Astrocyte (in vitro differentiated cells and primary cell): ENCODE measurements around the gene SMAD7. TPM values are rescaled to one million over a fixed set of nuclear protein-coding genes. Genes with fewer than 3 reads are reported as not detected.

Source experiments
- DNase-seq: peaks from one replicate; pipeline ENCODE4 v3.0.0-alpha.2; 2010; ENCODE audit warnings: low read depth
- FAIRE-seq: peaks from 2 replicates; lab custom pipeline; 2011; peaks lifted over from hg19 to GRCh38; lab: Jason Lieb, UNC
- H2AFZ ChIP-seq: 2 replicates; pipeline ENCODE4 v1.6.0; 2012; ENCODE audit warnings: low read depth, low read length, inconsistent platforms
- H3K27ac ChIP-seq: 2 replicates; pipeline ENCODE4 v1.5.1; 2011; ENCODE audit warnings: low read depth, low read length, inconsistent platforms
- H3K27me3 ChIP-seq: 2 replicates; pipeline ENCODE4 v1.6.0; 2011; ENCODE audit warnings: low read length, inconsistent platforms; ENCODE audit not compliant: insufficient read depth
- H3K36me3 ChIP-seq: 2 replicates; pipeline ENCODE4 v1.5.1; 2011; ENCODE audit warnings: low read length, inconsistent platforms; ENCODE audit not compliant: insufficient read depth
- H3K4me1 ChIP-seq: 2 replicates; pipeline ENCODE4 v1.5.1; 2011; ENCODE audit warnings: low read length, inconsistent platforms; ENCODE audit not compliant: insufficient read depth
- H3K4me2 ChIP-seq: 2 replicates; pipeline ENCODE4 v1.6.0; 2012; ENCODE audit warnings: low read length, inconsistent platforms
- H3K4me3 ChIP-seq: 2 replicates; pipeline ENCODE4 v1.5.1; 2011; ENCODE audit warnings: low read depth, mild to moderate bottlenecking, low read length, inconsistent platforms; ENCODE audit not compliant: insufficient read depth
- H3K79me2 ChIP-seq: 2 replicates; pipeline ENCODE4 v1.6.0; 2012; ENCODE audit warnings: mild to moderate bottlenecking, low read length, inconsistent platforms; ENCODE audit not compliant: insufficient read depth
- H3K9ac ChIP-seq: 2 replicates; pipeline ENCODE4 v1.6.0; 2012; ENCODE audit warnings: mild to moderate bottlenecking, low read length, inconsistent platforms
- H3K9me3 ChIP-seq: 2 replicates; pipeline ENCODE4 v1.5.1; 2012; ENCODE audit warnings: low read depth, mild to moderate bottlenecking, low read length, inconsistent platforms; ENCODE audit not compliant: insufficient read depth
- H4K20me1 ChIP-seq: 2 replicates; pipeline ENCODE4 v1.6.0; 2012; ENCODE audit warnings: low read length, inconsistent platforms; ENCODE audit not compliant: insufficient read depth
- H3K27ac Mint-ChIP-seq: one replicate; pipeline ENCODE4 v1.8.0; 2021; ENCODE audit warnings: mild to moderate bottlenecking, mixed read lengths; ENCODE audit not compliant: unreplicated experiment
- H3K27me3 Mint-ChIP-seq: one replicate; pipeline ENCODE4 v1.8.0; 2021; ENCODE audit warnings: low read depth, mixed read lengths; ENCODE audit not compliant: unreplicated experiment
- H3K36me3 Mint-ChIP-seq: one replicate; pipeline ENCODE4 v1.8.0; 2021; ENCODE audit warnings: low read depth, mixed read lengths; ENCODE audit not compliant: unreplicated experiment
- H3K4me1 Mint-ChIP-seq: one replicate; pipeline ENCODE4 v1.8.0; 2021; ENCODE audit warnings: low read depth, mixed read lengths; ENCODE audit not compliant: unreplicated experiment
- H3K4me3 Mint-ChIP-seq: one replicate; pipeline ENCODE4 v1.8.0; 2021; ENCODE audit warnings: mild to moderate bottlenecking, moderate library complexity, mixed read lengths; ENCODE audit not compliant: unreplicated experiment
- H3K9me3 Mint-ChIP-seq: one replicate; pipeline ENCODE4 v1.8.0; 2021; ENCODE audit warnings: mild to moderate bottlenecking, mixed read lengths; ENCODE audit not compliant: unreplicated experiment
- EZH2 ChIP-seq: IDR thresholded peaks from 2 replicates; pipeline ENCODE4 v1.6.1; 2012; ENCODE audit warnings: mild to moderate bottlenecking, low read length, inconsistent platforms; ENCODE audit not compliant: insufficient read depth
- total RNA-seq: library from RNA; stranded (reverse); gene quantifications from 2 replicates; pipeline ENCODE4 v1.2.1, GENCODE V29; 2021
- TF ChIP-seq, protein P1 (sequence below): IDR thresholded peaks from 2 replicates; pipeline ENCODE4 v1.5.1; 2011; ENCODE audit warnings: low read depth, mild to moderate bottlenecking, inconsistent platforms, low read length, moderate library complexity; ENCODE audit not compliant: insufficient read depth

Gene SMAD7
- total RNA-seq, 1 donor from 2014 or later: 62.9 TPM

DNA sequence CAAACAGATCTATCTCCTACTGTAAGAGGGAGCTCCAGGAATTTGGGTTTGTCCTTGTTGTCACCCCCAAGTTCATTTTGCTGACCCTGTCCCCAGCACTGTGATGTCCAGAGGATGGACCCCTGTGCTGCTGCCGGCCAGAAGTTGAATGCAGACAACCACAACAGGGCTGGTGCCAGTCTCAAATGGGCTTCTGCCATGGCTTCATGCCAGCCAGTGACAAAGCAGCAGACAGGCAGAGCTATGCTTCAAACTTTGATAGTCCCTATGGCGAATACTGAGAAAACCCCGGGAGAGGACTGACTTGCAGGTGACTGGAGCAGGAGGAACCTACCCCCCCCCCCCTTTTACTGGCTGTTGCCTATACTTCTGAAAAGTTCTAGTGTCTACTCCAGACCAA, 3.2 kb downstream of the SMAD7 start:
- Histone ChIP-seq H3K9me3 (no peaks in the 10 kb centered on the region), H2AFZ (no peak overlapping the region), H3K4me1 (peaks cover 55% of the 10 kb centered on the region), H3K27me3 (no peaks in the 10 kb centered on the region), H3K4me2 (peak overlapping the region; percentile 100), H3K9ac (peak overlapping the region; percentile 97), H4K20me1 (peaks cover 85% of the 10 kb centered on the region), H3K79me2 (peaks cover 92% of the 10 kb centered on the region), H3K36me3 (peaks cover 40% of the 10 kb centered on the region), H3K4me3 (peak overlapping the region; percentile 99), H3K27ac (peak overlapping the region; percentile 89)
- TF ChIP-seq, protein P1, sequence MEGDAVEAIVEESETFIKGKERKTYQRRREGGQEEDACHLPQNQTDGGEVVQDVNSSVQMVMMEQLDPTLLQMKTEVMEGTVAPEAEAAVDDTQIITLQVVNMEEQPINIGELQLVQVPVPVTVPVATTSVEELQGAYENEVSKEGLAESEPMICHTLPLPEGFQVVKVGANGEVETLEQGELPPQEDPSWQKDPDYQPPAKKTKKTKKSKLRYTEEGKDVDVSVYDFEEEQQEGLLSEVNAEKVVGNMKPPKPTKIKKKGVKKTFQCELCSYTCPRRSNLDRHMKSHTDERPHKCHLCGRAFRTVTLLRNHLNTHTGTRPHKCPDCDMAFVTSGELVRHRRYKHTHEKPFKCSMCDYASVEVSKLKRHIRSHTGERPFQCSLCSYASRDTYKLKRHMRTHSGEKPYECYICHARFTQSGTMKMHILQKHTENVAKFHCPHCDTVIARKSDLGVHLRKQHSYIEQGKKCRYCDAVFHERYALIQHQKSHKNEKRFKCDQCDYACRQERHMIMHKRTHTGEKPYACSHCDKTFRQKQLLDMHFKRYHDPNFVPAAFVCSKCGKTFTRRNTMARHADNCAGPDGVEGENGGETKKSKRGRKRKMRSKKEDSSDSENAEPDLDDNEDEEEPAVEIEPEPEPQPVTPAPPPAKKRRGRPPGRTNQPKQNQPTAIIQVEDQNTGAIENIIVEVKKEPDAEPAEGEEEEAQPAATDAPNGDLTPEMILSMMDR: no peak
- TF ChIP-seq EZH2: no peak
- H3K36me3 Mint-ChIP-seq: peaks cover 49% of the 10 kb centered on the region
- DNase-seq (no peak), FAIRE-seq (no peak)
- no peaks in the 10 kb centered on the region for H3K27me3 Mint-ChIP-seq
- H3K4me3 Mint-ChIP-seq: peak overlapping the region; percentile 96
- peaks cover 36% of the 10 kb centered on the region for H3K4me1 Mint-ChIP-seq
- H3K9me3 Mint-ChIP-seq: no peaks in the 10 kb centered on the region
- H3K27ac Mint-ChIP-seq: peak overlapping the region; percentile 98

DNA sequence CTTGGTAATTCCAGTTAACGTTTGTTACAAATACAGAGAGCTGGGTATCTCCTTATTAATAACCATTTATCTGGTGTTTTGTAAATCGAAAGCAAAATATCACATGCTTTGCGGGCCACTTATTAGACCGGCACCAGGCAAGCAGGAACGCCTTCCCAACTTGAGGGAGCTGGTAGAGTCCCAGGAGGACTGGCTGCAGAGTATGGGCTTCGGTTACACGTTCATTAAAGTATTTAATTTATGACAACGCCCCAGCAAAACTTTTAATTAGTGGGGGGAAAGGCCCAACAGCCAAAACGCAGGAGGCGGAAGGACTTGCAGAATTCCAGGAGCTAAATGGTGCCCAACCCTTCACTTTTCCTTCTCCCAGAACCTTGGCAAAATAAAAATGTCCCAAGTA, 3.7 kb downstream of the SMAD7 start:
- Histone ChIP-seq H3K27ac (peak overlapping the region; percentile 89), H3K9ac (peak overlapping the region; percentile 97), H3K79me2 (peaks cover 97% of the 10 kb centered on the region), H4K20me1 (peaks cover 88% of the 10 kb centered on the region), H3K4me2 (peak overlapping the region; percentile 100), H3K27me3 (no peaks in the 10 kb centered on the region), H2AFZ (no peak overlapping the region), H3K9me3 (no peaks in the 10 kb centered on the region), H3K36me3 (peaks cover 41% of the 10 kb centered on the region), H3K4me1 (peaks cover 60% of the 10 kb centered on the region), H3K4me3 (peak overlapping the region; percentile 99)
- DNase-seq (no peak), FAIRE-seq (no peak)
- peak overlapping the region; percentile 96 for H3K4me3 Mint-ChIP-seq
- no peaks in the 10 kb centered on the region for H3K9me3 Mint-ChIP-seq
- H3K4me1 Mint-ChIP-seq: peaks cover 39% of the 10 kb centered on the region
- peaks cover 49% of the 10 kb centered on the region for H3K36me3 Mint-ChIP-seq
- H3K27ac Mint-ChIP-seq: peak overlapping the region; percentile 98
- TF ChIP-seq, protein P1: no peak
- no peak for TF ChIP-seq EZH2
- no peaks in the 10 kb centered on the region for H3K27me3 Mint-ChIP-seq

DNA sequence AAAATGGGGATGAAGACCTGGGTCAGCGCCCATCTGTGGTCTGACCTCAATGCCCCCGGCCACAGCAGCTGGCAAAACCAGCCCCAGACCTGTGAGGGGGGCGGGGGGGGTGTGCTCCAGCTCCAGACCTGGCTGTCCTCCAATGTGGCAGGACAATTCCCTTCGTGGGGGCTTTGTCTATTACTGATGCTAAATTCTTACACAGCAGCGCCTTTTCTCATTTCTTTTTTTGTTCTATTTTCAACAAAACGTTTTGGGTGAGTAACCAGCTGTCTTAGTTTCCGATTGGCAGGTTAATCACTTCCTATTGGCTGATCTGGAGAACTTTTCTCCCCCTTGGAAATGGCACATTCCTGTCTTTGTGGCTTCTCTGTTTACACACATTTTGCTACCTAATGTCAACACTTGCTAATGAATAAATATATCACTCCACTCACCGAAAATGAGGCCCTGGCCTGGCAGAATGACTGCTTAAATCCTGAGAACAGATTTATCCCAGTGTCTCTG, 4.4 kb downstream of the SMAD7 start:
- DNase-seq: peak; percentile 89
- H2AFZ ChIP-seq: no peak overlapping the region
- peak overlapping the region; percentile 99 for H3K4me3 ChIP-seq
- H4K20me1 ChIP-seq: peaks cover 95% of the 10 kb centered on the region
- H3K4me1 ChIP-seq: peaks cover 67% of the 10 kb centered on the region
- no peaks in the 10 kb centered on the region for H3K27me3 Mint-ChIP-seq
- H3K9ac ChIP-seq: peak overlapping the region; percentile 97
- H3K4me2 ChIP-seq: peak overlapping the region; percentile 100
- peak overlapping the region; percentile 89 for H3K27ac ChIP-seq
- peaks cover 48% of the 10 kb centered on the region for H3K36me3 ChIP-seq
- no peaks in the 10 kb centered on the region for H3K9me3 Mint-ChIP-seq
- H3K79me2 ChIP-seq: peaks cover 100% of the 10 kb centered on the region
- FAIRE-seq: peak; percentile 77
- peak overlapping the region; percentile 96 for H3K4me3 Mint-ChIP-seq
- no peaks in the 10 kb centered on the region for H3K27me3 ChIP-seq
- H3K36me3 Mint-ChIP-seq: peaks cover 49% of the 10 kb centered on the region
- H3K4me1 Mint-ChIP-seq: peaks cover 46% of the 10 kb centered on the region
- TF ChIP-seq, protein P1: no peak
- no peak for TF ChIP-seq EZH2
- H3K9me3 ChIP-seq: no peaks in the 10 kb centered on the region
- peak overlapping the region; percentile 98 for H3K27ac Mint-ChIP-seq
